Stimulated activated naive B cell treated with anti-CD40 and anti-IgM and Interleukin-4, amounts not matched to agents 10 μg/mL and 1 μg/mL and 100 μg/mL, for 72 hours (primary cell): ENCODE results near the gene PLD4.
"Not testable (repeated sequence)": the region's sequence is repeated elsewhere in the genome, so short reads cannot be mapped to it uniquely, and the experiment has no call there.

Experiments
- ATAC-seq, 2 donors: fragments of 150-1000 bp; cut with Tn5 transposase; replicated peaks; 2 replicates each; pipeline ENCODE4 v1.10.0; 2021; ENCODE audit warnings: moderate library complexity in 1 of 2
- DNase-seq: peaks from one replicate; pipeline ENCODE4 v3.0.0; 2021
- H3K27ac Mint-ChIP-seq: one replicate; pipeline ENCODE4 v1.8.0; 2022; ENCODE audit warnings: mild to moderate bottlenecking, mixed read lengths
- H3K27me3 Mint-ChIP-seq, 2 donors: one replicate each; pipeline ENCODE4 v1.8.0; 2022; ENCODE audit warnings: mixed read lengths in 2 of 2
- H3K36me3 Mint-ChIP-seq, 2 donors: one replicate each; pipeline ENCODE4 v1.8.0; 2022; ENCODE audit warnings: mixed read lengths in 2 of 2, mild to moderate bottlenecking in 1 of 2
- H3K4me1 Mint-ChIP-seq, 2 donors: one replicate each; pipeline ENCODE4 v1.8.0; 2022; ENCODE audit warnings: mixed read lengths in 2 of 2, mild to moderate bottlenecking in 1 of 2
- H3K4me3 Mint-ChIP-seq, 2 donors: one replicate each; pipeline ENCODE4 v1.8.0; 2022; ENCODE audit warnings: mild to moderate bottlenecking in 2 of 2, mixed read lengths in 2 of 2, moderate library complexity in 1 of 2
- H3K9me3 Mint-ChIP-seq, 2 donors: one replicate each; pipeline ENCODE4 v1.8.0; 2022; ENCODE audit warnings: mixed read lengths in 2 of 2, mild to moderate bottlenecking in 1 of 2

PLD4 gene

DNA sequence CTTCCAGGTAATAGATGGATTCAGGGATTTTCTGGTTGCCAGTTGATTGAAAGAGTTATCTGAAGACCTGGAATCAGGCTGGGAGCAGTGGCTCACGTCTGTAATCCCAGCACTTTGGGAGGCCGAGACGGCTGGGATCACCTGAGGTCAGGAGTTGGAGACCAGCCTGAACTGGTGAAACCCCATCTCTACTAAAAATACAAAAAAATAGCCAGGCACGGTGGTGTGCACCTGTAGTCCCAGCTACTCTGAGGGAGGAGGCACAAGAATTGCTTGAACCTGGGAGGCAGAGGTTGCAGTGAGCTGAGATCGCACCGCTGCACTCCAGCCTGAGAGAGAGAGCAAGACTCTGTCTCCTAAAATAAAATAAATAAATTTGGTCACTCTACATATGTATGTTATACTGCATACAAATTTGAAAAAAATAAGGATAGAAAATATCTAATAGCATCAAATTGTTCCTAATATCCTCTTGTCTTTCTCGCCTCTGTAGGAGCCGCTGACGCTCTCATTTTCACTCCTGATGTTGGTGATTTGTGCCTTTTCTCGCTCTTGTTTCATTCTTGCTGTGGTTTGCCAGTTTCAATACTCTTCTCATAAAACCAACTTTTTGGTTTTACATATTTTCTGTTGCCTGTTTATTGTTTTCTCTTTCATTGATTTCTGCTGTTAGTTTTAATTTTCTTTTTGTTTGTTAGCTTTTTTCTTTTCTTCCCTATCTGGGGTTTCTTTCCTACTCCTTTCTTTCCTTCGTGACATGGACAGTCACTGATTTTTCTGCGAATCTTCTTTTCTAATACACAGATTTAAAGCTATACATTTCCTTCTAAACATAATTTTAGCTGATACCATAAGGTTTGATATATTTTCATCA is 23.8 kb upstream of the PLD4 start:
- Mint-ChIP-seq H3K36me3 (no peaks in the 10 kb centered on the region), H3K4me3 (no peak overlapping the region), H3K4me1 (peaks cover 5 to 16% of the 10 kb centered on the region in 2 donors), H3K27me3 (peaks cover 11 to 21% of the 10 kb centered on the region in 2 donors), H3K27ac (no peak overlapping the region), H3K9me3 (no peaks in the 10 kb centered on the region)
- no peak for ATAC-seq
- DNase-seq: no peak

DNA sequence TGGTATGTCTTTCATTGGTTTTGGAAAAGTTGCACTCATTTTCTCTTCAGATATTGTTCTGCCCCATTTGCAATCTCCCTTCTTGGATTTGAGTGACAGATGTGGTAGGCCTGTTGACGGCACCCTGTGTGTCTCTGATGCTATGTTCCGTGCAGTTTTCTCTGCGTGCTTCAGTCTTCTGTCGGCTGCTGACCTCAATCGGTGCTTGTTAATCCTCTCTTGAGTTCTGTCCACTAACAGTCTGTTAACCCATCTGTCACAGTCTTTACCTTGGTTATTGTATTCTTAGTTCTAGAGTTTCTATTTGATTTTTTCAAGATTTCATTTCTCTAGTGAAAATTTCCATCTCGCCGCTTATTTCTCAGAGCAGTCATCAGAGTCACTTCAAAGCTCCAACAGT is 20.7 kb upstream of the PLD4 start:
- H3K27me3 Mint-ChIP-seq: peaks cover 18 to 27% of the 10 kb centered on the region in 2 donors

DNA sequence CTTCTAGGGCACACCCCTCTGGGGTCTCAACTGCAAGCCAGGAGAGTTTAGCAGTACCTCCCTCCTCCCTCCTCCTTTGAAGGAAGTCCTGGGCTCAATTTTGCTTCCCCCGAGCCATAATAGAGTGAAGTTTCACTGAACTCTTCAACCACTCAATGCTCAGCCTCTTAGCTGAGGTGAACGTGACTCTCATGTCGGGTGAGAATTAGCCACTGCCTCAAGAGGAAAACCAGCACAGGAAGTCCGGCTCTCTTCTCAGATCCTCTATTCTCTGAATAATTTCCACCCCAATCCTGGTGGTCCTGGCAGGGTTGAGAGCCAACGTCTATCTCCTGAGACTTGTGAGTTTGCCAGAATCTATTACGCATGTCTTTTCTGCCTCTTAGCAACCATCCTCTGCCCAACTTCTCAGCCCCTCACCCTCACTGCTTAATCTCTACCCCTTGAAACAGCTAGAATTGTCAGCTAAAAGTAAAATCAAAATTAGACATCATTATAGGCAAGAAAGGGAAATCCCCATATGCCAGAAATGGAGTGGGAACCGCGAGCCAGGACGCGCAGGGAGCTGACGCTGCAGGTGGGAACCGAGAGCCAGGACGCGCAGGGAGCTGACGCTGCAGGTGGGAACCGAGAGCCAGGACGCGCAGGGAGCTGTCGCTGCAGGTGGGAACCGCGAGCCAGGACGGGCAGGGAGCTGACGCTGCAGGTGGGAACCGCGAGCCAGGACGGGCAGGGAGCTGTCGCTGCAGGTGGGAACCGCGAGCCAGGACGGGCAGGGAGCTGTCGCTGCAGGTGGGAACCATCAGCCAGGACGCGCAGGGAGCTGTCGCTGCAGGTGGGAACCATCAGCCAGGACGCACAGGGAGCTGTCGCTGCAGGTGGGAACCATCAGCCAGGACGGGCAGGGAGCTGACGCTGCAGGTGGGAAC is 19.8 kb upstream of the PLD4 start:
- ATAC-seq: peak in 1 of 2 donors; percentile 55
- H3K9me3 Mint-ChIP-seq, H3K36me3 Mint-ChIP-seq, H3K4me3 Mint-ChIP-seq, H3K27ac Mint-ChIP-seq, DNase-seq: not testable (repeated sequence)
- H3K4me1 Mint-ChIP-seq: peaks cover 5 to 10% of the 10 kb centered on the region in 2 donors
- H3K27me3 Mint-ChIP-seq: peaks cover 20 to 27% of the 10 kb centered on the region in 2 donors

More for the DNA sequence above, 20.7 kb upstream of the PLD4 start:
- Mint-ChIP-seq H3K4me1 (peaks cover 5 to 10% of the 10 kb centered on the region in 2 donors), H3K4me3 (no peak overlapping the region), H3K9me3 (no peaks in the 10 kb centered on the region), H3K27ac (no peak overlapping the region), H3K36me3 (no peaks in the 10 kb centered on the region)
- no peak for DNase-seq
- no peak for ATAC-seq

DNA sequence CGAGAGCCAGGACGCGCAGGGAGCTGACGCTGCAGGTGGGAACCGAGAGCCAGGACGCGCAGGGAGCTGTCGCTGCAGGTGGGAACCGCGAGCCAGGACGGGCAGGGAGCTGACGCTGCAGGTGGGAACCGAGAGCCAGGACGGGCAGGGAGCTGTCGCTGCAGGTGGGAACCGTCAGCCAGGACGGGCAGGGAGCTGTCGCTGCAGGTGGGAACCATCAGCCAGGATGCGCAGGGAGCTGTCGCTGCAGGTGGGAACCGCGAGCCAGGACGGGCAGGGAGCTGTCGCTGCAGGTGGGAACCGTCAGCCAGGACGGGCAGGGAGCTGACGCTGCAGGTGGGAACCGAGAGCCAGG is 19.1 kb upstream of the PLD4 start:
- ATAC-seq, H3K4me3 Mint-ChIP-seq, DNase-seq, H3K27ac Mint-ChIP-seq, H3K9me3 Mint-ChIP-seq, H3K36me3 Mint-ChIP-seq: not testable (repeated sequence)
- H3K4me1 Mint-ChIP-seq: peaks cover 5 to 10% of the 10 kb centered on the region in 2 donors
- H3K27me3 Mint-ChIP-seq: peaks cover 24 to 27% of the 10 kb centered on the region in 2 donors

DNA sequence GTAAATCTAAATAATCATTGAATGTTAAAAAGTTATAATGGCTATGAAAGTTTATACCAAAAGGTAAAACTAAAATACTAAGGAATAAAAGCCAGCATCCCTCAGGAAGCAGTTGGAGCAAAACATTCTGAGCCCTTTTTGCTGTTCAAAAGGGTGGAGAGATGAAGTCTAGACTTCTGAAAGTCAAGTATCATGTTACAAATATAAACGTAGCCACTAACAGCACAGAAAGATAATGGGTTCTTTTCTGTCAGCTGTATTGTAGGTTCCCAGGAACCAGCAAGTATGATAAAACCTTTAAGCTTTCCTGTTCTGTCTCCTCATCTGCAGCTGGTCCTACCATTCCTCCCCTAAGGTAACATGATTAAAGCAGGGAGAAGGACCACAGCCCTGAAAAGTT is 16.4 kb upstream of the PLD4 start:
- H3K27ac Mint-ChIP-seq: no peak overlapping the region
- peaks cover 24 to 30% of the 10 kb centered on the region in 2 donors for H3K27me3 Mint-ChIP-seq
- peaks cover 2 to 9% of the 10 kb centered on the region in 2 donors for H3K36me3 Mint-ChIP-seq
- DNase-seq: no peak
- H3K4me3 Mint-ChIP-seq: no peak overlapping the region
- H3K4me1 Mint-ChIP-seq: peaks cover 5 to 10% of the 10 kb centered on the region in 2 donors
- ATAC-seq: no peak
- H3K9me3 Mint-ChIP-seq: peaks cover 2 to 12% of the 10 kb centered on the region in 2 donors

DNA sequence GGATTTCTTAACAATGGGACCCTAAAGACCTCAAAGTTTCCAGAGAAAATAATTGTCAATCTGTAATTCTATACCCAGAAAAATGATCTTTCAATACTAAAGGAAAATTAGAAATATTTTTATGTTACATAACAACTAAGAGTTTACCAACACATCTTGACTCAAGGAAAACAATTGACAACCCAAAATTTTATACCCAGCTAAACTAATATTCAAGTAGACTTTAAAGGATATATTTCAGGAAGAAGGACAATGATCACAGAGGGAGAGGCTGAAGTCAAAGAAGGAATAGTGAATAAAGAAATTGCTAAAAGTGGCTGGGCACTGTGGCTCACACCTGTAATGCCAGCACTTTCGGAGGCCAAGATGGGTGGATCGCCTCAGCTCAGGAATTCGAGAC is 12.6 kb upstream of the PLD4 start:
- H3K4me3 Mint-ChIP-seq: no peak overlapping the region
- no peak overlapping the region for H3K27ac Mint-ChIP-seq
- H3K4me1 Mint-ChIP-seq: no peaks in the 10 kb centered on the region

DNA sequence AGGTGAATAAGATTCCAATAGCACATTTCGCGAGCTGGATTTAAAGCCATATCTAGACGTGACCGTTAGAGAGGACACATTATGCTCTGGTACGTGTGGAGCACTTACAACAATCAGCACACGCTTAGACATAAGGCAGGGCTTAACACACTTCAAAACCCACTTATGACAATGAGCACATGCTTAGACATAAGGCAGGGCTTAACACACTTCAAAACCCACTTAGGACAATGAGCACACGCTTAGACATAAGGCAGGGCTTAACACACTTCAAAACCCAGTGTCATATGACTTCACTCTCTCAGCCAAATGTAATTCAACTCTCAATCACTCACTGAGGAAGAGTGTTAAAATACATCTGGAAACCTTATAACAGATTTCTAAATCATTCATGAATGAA is 11.2 kb upstream of the PLD4 start:
- no peak overlapping the region for H3K4me3 Mint-ChIP-seq
- no peak for DNase-seq
- H3K4me1 Mint-ChIP-seq: no peaks in the 10 kb centered on the region
- H3K27me3 Mint-ChIP-seq: peaks cover 0 to 12% of the 10 kb centered on the region in 2 donors
- no peak overlapping the region for H3K27ac Mint-ChIP-seq
- H3K36me3 Mint-ChIP-seq: peaks cover 2 to 9% of the 10 kb centered on the region in 2 donors
- ATAC-seq: no peak
- H3K9me3 Mint-ChIP-seq: peaks cover 2 to 12% of the 10 kb centered on the region in 2 donors

More for the DNA sequence above, 12.6 kb upstream of the PLD4 start:
- DNase-seq: no peak
- Mint-ChIP-seq H3K36me3 (peaks cover 2 to 9% of the 10 kb centered on the region in 2 donors), H3K9me3 (peaks cover 2 to 12% of the 10 kb centered on the region in 2 donors), H3K27me3 (peaks cover 4 to 17% of the 10 kb centered on the region in 2 donors)
- ATAC-seq: no peak

DNA sequence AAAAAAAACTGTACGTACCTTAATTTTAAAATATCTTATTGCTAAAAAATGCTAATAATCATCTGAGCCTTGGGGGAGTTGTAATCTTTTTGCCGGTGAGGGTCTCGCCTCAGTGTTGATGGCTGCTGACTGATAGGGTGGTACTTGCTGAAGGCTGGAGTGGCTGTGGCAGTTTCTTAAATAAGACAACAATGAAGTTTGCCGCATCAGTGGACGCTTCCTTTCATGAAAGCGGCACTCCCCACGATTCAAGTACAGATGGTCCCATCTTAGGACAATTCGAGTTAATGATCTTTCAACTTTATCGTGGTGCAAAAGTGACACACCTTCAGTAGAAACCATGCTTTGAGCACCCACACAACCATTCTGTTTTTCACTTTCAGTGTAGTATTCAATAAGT is 7.6 kb upstream of the PLD4 start:
- Mint-ChIP-seq H3K27ac (no peak overlapping the region), H3K9me3 (peaks cover under 1 to 2% of the 10 kb centered on the region in 2 donors), H3K4me1 (peaks cover 4 to 13% of the 10 kb centered on the region in 2 donors), H3K36me3 (peaks cover under 1 to 1% of the 10 kb centered on the region in 2 donors), H3K4me3 (no peak overlapping the region), H3K27me3 (no peaks in the 10 kb centered on the region)
- ATAC-seq: no peak
- DNase-seq: no peak

DNA sequence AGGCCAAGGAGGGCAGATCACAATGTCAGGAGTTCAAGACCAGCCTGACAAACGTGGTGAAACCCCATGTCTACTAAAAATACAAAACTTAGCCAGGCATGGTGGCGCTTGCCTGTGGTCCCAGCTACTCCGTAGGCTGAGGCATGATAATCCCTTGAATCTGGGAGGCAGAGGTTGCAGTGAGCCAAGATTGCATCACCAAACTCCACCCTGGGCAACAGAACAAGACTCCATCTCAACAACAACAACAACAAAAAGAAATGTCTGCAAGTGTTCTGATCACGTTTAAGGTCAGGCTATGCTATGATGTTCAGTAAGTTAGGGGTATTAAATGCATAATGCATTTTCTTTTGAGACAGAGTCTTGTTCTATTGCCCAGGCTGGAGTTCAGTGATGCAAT is 6.7 kb upstream of the PLD4 start:
- no peak for ATAC-seq
- Mint-ChIP-seq H3K4me3 (no peak overlapping the region), H3K27me3 (no peaks in the 10 kb centered on the region), H3K4me1 (peaks cover 9 to 22% of the 10 kb centered on the region in 2 donors), H3K36me3 (no peaks in the 10 kb centered on the region), H3K9me3 (no peaks in the 10 kb centered on the region), H3K27ac (no peak overlapping the region)
- no peak for DNase-seq

DNA sequence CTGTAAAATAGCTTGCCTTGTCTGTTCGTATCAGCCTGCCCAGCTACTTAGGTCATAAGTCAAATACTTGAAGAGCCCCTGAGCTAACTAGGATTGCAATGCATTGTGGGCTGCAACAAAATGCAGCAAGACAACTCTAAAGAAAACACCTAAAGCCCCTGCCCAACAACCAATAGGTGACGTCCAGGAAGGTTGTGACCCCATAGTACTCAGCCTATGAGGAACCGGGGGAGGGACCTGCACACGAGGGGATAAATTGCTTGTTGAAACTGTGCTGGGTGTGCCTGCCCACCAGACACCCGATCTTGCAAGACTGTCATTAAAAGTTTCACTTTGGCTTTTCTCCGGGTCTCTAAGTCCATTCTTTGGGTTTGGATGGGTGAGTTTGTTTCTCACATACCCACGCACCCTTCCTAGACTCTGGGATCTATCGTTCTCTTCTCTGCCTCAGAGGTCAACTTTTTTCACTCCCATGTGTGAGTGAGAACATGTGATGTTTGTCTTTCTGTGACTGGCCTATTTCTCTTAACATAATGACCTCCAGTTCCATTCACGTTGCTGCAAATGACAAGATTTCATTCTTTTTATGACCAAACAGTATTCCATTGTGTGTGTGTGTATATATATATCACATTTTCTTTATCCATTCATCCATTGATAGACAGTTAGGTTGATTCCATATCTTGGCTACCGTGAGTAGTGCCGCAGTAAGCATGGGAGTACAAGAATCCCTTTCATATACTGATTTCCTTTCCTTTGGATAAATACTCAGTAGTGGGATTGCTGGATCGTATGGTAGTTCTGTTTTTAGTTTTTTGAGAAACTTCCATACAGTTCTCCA is 5.3 kb upstream of the PLD4 start:
- ATAC-seq, H3K27me3 Mint-ChIP-seq, H3K4me3 Mint-ChIP-seq, H3K27ac Mint-ChIP-seq, H3K9me3 Mint-ChIP-seq, H3K36me3 Mint-ChIP-seq, DNase-seq: not testable (repeated sequence)
- H3K4me1 Mint-ChIP-seq: peaks cover 17 to 36% of the 10 kb centered on the region in 2 donors

DNA sequence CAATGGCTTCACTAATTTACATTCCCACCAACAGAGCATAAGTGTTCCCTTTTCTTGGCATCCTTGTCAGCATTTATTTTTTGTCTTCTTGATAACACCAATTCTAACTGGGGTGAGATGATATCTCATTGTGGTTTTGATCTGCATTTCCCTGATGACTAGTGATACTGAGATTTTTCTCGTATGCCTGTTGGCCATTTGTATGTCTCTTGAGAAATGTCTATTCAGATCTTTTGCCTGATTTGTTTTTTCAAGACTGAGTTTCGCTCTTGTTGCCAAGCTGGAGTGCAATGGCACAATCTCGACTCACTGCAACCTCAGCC is 4.7 kb upstream of the PLD4 start:
- H3K27me3 Mint-ChIP-seq: no peaks in the 10 kb centered on the region
- no peak overlapping the region for H3K27ac Mint-ChIP-seq
- ATAC-seq (no peak), DNase-seq (no peak)
- H3K4me1 Mint-ChIP-seq: peaks cover 22 to 42% of the 10 kb centered on the region in 2 donors
- peaks cover 0 to 4% of the 10 kb centered on the region in 2 donors for H3K36me3 Mint-ChIP-seq
- no peak overlapping the region for H3K4me3 Mint-ChIP-seq
- peaks cover 0 to 4% of the 10 kb centered on the region in 2 donors for H3K9me3 Mint-ChIP-seq

DNA sequence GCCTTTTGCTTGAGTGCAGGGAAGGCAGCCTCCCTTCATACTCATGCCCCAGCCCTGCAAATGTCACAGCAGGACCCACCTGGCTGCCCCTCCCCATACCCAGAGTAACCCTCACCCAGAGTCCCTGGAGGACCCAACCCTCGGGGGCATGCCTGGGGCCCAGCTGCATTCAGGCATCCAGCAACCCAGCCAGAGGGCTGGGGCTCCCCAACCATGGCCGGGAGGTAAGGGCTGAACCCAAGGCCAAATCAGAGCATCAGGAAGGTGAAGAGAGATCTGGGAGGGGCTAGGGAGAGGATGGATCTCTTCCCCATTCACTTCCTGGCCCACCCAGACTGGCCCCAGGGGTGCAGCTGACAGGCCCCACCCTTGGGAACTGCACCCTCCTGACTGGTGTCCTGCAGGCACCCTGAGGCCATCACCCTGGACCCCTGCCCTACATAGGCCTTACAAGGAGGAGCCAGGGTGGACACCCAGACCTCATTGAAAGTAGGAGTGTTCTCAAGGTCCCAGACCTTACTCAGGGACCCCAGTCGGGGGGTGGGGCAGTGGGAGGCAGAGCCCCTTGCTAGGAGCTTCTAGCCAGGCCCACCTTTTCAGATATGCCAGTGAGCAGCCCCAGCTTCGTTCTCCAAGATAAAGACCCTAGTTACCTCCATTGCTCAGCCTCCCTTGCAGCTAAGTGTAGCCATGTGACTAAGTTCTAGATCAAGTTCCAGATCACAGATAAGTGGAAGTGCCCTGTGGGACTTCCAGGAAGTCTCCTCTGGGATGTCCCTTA is 849 bp upstream of the PLD4 start:
- DNase-seq: no peak
- peaks cover under 1 to 9% of the 10 kb centered on the region in 2 donors for H3K36me3 Mint-ChIP-seq
- ATAC-seq: no peak
- H3K4me3 Mint-ChIP-seq: peak overlapping the region; percentile 89 to 90
- H3K9me3 Mint-ChIP-seq: peaks cover 0 to 4% of the 10 kb centered on the region in 2 donors
- H3K27me3 Mint-ChIP-seq: no peaks in the 10 kb centered on the region
- H3K4me1 Mint-ChIP-seq: peaks cover 46 to 76% of the 10 kb centered on the region in 2 donors
- H3K27ac Mint-ChIP-seq: peak overlapping the region; percentile 87

DNA sequence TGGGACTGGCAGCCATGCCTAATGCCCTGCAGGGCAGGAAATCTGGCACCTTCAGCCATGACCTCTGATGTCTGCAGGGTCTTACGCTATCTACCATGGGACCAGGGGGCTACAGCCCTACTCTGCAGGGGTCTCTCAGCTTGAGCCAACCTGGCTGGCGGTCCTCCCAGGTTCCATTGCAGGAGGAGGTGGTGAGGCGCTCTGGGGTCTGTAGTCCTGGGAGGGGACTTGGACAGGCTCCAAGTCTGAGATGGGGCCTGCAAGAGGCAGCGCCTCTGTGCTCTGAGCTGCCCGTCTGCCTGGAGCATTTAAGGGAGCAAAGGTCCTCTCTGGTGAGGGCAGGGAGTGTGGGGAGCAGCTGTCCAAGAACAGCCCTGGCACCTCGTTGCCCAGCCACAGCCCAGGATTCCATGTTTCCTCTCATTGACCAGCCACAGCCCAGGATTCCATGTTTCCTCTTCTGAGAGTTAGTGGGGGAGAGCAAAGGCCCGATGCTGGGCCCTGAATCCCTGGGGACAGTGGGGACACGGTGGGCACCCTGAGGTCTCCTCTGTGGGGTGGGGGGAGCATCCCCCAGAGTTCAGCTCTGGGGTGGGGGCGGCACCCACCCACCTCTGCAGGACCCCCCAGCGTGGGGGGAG is 655 bp downstream of the PLD4 start:
- H3K27ac Mint-ChIP-seq: peak overlapping the region; percentile 42
- no peaks in the 10 kb centered on the region for H3K27me3 Mint-ChIP-seq
- peaks cover 0 to 4% of the 10 kb centered on the region in 2 donors for H3K9me3 Mint-ChIP-seq
- ATAC-seq (no peak), DNase-seq (no peak)
- peaks cover 45 to 68% of the 10 kb centered on the region in 2 donors for H3K4me1 Mint-ChIP-seq
- peak overlapping the region; percentile 89 to 90 for H3K4me3 Mint-ChIP-seq
- H3K36me3 Mint-ChIP-seq: peaks cover 3 to 21% of the 10 kb centered on the region in 2 donors
